Measurements from ENCODE around the gene ALDH6A1. TPM values are rescaled to one million over a fixed set of nuclear protein-coding genes. Genes with fewer than 3 reads are reported as not detected.

The ALDH6A1 gene
- total and polyA plus RNA-seq, 2 of the 13 experiments (the other 11 are each of a cell fraction or from before 2014, with no cell fraction given): 26.9 to 49.9 TPM

DNA sequence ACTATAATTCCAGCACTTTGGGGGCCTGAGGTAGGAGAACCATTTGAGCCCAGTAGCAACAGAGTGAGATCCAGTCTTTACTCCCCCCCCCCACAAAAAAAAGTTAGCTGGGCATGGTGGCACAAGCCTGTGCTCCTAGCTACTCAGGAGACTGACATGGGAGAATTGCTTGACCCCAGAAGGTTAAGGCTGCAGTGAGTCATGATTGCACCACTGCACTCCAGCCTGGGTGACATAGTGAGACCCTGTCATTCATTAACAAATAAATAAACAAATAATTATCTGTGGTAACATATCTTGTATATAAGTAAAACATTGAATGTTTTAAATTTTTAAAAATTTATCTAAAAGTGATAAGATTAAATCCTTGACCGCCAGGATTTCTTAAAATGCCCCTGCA is 70.0 kb downstream of the ALDH6A1 start (continued):
- TF ChIP-seq RARA (CRISPR knock-in tag; IDR thresholded peaks at IDR 0.05) (peak; percentile 68), ZNF468 (CRISPR knock-in tag; IDR thresholded peaks at IDR 0.05) (no peak), ATF3 (CRISPR knock-in tag; IDR thresholded peaks at IDR 0.05) (peak; percentile 96), MIER3 (CRISPR knock-in tag; IDR thresholded peaks at IDR 0.05; ENCODE audit: borderline replicate concordance) (0 out of 2 replicates have a peak, but pooled peaks have one; percentile 23), ATF4 (CRISPR knock-in tag; IDR thresholded peaks at IDR 0.05) (peak in 1 of 2 experiments; percentile 91; a peak in 2 of 4 replicates), HDAC1 (CRISPR knock-in tag; IDR thresholded peaks at IDR 0.05) (0 out of 2 replicates have a peak, but pooled peaks have one; percentile 28), ARID5B (CRISPR knock-in tag; IDR thresholded peaks at IDR 0.05) (peak; percentile 65; the same call in 1 of the 2 replicates), DPF2 (CRISPR knock-in tag; IDR thresholded peaks at IDR 0.05; ENCODE audit: borderline replicate concordance, low read depth) (0 out of 2 replicates have a peak, but pooled peaks have one; percentile 26), KAT8 (CRISPR knock-in tag; IDR thresholded peaks at IDR 0.05) (0 out of 2 replicates have a peak, but pooled peaks have one; percentile 36), SMAD3 (CRISPR knock-in tag; IDR thresholded peaks at IDR 0.05) (0 out of 2 replicates have a peak, but pooled peaks have one; percentile 37), ZFP82 (CRISPR knock-in tag; IDR thresholded peaks at IDR 0.05; ENCODE audit: borderline replicate concordance) (no peak), SNAPC5 (CRISPR knock-in tag; IDR thresholded peaks at IDR 0.05; ENCODE audit: borderline replicate concordance) (no peak), KLF16 (CRISPR knock-in tag; IDR thresholded peaks at IDR 0.05) (0 out of 4 replicates have a peak, but pooled peaks of 1 of the 2 experiments have one; percentile 37), THAP11 (CRISPR knock-in tag; IDR thresholded peaks at IDR 0.05) (peak; percentile 38; the same call in 1 of the 2 replicates)
- TF ChIP-seq, protein P1, sequence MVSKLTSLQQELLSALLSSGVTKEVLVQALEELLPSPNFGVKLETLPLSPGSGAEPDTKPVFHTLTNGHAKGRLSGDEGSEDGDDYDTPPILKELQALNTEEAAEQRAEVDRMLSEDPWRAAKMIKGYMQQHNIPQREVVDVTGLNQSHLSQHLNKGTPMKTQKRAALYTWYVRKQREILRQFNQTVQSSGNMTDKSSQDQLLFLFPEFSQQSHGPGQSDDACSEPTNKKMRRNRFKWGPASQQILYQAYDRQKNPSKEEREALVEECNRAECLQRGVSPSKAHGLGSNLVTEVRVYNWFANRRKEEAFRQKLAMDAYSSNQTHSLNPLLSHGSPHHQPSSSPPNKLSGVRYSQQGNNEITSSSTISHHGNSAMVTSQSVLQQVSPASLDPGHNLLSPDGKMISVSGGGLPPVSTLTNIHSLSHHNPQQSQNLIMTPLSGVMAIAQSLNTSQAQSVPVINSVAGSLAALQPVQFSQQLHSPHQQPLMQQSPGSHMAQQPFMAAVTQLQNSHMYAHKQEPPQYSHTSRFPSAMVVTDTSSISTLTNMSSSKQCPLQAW (CRISPR knock-in tag; IDR thresholded peaks at IDR 0.05): peak; percentile 90
- TF ChIP-seq, protein P2, sequence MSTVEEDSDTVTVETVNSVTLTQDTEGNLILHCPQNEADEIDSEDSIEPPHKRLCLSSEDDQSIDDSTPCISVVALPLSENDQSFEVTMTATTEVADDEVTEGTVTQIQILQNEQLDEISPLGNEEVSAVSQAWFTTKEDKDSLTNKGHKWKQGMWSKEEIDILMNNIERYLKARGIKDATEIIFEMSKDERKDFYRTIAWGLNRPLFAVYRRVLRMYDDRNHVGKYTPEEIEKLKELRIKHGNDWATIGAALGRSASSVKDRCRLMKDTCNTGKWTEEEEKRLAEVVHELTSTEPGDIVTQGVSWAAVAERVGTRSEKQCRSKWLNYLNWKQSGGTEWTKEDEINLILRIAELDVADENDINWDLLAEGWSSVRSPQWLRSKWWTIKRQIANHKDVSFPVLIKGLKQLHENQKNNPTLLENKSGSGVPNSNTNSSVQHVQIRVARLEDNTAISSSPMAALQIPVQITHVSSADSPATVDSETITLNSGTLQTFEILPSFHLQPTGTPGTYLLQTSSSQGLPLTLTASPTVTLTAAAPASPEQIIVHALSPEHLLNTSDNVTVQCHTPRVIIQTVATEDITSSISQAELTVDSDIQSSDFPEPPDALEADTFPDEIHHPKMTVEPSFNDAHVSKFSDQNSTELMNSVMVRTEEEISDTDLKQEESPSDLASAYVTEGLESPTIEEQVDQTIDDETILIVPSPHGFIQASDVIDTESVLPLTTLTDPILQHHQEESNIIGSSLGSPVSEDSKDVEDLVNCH (CRISPR knock-in tag; IDR thresholded peaks at IDR 0.05): no peak

Data from HepG2 (cell line).